ENCODE results near the gene AIPL1.

Gene AIPL1

DNA sequence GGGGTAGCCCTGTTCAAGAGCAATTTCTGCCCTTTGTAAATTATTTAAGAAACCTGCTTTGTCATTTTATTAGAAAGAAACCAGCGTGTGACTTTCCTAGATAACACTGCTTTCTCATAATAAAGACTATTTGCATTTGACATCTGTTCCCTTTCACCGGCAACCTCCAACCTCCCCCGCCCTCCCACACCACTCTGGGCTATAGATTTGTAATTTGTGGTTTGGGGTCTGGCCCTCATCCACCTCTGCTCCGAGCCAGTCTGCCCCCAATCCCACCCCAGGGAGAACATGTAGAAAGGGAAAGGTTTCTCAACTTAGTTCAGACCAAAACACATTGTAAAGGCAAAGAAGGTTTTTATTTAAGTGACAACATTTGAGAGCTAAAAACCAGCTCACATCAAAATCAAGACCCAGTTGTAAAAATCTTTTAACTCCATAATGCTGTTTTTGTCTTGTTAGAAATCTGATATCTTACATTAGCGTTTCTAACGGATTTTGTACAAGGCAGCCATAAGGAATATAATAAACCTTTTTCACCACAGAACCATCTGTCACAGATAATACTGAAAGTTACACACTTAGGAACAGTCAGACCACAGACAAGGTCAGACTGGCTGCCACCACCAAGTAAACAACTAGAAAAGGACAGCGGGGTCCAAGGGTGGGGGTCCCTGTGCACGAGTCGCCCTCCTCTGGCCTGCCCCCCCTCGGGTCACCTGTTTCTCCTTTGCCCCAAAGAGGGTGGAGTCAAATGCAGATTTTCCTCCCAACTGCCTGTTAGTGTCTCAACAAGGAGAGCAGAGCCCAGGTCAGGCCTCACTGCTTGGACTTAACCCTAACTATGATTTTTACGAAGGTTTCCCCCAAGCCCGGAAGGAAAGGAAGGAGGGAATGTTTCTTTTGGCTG is 16.3 kb upstream of the AIPL1 start:
- DNase-seq (ENCODE audit: extremely low read depth in 1 of 2, low read depth in 1 of 2): no peak

- DNase-seq (ENCODE audit: extremely low read depth in 1 of 2, low read depth in 1 of 2): no peak
Measured at GRCh38 chr17:6449307-6449706, 14.4 kb upstream of the AIPL1 start.

DNA sequence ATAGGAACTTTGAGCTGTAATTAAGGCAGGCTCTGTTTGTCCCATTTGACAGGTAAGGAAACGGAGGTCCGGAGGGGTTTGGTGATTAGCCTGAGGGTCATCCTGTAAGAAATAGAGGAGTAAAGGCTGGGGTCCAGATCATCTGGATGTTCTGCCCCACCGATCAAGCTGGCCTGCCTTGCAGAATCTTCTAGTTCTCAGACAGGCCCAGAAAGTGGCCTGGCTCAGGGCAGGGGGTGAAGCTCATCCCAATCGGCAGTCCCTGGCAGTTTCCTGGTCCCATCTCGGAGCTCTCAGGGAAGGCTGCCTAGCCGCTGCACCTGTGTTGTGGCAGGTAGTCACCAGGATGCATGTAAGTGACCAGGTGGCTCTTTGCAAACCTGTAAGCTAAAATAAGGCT is 13.6 kb upstream of the AIPL1 start:
- no peak for DNase-seq (ENCODE audit: extremely low read depth in 1 of 2, low read depth in 1 of 2)

- no peak for DNase-seq (ENCODE audit: extremely low read depth in 1 of 2, low read depth in 1 of 2)
Measured at GRCh38 chr17:6446516-6447100, 11.7 kb upstream of the AIPL1 start.

DNA sequence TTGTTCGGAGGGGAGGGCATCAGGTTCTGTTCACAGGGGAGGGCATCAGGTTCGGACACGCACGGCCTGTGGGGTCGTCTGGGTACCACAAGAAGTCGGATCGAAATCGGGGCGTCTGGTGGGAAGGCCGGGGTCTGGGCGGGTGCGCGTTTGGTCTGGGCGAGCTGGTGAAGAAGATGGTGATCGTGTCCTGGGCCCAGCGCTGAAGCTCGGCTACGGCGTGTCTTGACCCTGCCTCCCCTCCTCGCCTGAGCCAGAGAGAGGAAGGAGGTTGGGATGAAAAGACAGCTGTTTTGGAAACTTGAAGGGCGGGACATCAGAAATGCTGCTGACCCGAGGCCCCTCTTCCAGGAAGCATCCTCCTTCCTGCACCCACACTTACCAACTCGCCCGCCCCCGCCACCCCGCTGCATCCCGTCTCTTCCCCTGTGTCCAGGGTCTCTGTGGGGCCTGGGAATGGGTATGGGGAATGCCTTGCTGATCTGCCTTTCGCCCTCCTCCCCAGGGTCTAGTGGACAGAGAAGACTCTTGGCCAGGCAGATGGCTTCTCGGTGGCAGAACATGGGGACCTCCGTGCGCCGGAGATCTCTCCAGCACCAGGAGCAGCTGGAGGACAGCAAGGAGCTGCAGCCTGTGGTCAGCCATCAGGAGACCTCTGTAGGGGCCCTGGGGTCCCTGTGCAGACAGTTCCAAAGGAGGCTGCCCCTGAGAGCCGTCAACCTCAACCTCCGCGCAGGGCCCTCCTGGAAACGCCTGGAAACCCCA is 9.8 kb upstream of the AIPL1 start:
- DNase-seq (ENCODE audit: extremely low read depth in 1 of 2, low read depth in 1 of 2): no peak

DNA sequence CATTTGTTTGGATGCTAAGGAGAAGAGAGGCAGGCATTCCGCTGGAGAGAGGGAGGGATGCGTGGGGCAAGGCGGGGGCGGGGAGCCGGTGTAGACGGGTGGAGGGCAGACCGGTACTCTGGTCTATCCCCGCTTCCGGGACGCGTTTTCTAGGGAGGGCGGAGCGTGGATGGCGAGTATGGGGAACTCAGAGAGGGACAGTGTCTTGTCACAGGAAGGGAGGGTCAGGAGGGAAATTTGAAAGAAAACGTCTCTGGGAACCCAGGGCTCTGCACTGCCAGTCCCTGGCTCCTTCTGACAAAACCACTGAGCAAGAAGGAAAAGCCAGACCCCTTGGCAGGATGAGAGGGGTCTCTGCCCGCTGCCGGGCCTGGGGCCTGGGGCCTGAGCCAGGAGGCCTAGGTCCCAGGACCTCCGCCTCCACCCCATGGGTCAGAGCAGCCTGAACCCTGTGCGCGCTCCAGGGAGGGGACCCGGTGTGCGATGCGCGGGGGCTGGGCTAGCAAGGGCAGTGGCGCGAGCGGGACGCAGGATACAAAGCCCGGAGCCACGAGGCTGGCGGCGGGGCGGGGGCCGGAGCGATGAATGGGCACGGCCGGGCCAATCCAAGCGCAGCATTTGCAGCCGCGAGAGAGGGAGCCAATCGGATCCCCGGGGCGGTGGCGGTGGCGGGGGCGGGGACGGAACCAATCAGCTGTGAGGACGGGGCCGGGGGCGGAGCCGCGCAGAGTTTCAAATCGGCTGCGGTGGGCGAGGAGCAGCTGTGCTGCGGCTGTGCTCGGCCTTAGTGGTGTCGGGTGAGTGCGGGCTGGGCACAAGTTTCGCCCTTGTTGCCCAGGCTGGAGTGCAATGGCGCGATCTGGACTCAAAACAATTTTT is 9.0 kb upstream of the AIPL1 start, which contains the start of gene PIMREG:
PIMREG (plus strand) TSS at position 764 of the 879 bp plus-strand sequence. CDS start 656 bp downstream, outside the sequence.
- peak; percentile 73 to 88 for DNase-seq (ENCODE audit: extremely low read depth in 1 of 2, low read depth in 1 of 2)

DNA sequence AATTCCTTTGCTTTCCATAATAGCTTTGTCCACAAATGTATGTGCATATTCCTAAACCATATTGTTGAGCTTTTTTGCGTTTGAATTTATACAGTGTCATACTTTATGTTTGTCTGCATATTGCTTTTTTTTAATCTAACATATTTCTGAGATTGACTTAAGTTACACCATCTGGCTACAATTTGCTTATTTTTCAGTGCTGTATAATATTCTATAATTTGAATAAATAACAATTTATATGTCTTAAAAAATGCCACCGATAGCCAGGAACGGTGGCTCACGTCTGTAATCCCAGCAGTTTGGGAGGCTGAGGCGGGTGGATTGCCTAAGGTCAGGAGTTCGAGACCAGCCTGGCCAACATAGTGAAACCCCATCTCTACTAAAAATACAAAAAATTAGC is 7.9 kb upstream of the AIPL1 start:
- no peak for DNase-seq (ENCODE audit: extremely low read depth in 1 of 2, low read depth in 1 of 2)

GRCh38 chr17:6439951-6440350 is 5.0 kb upstream of the AIPL1 start:
- no peak for DNase-seq (ENCODE audit: extremely low read depth in 1 of 2, low read depth in 1 of 2)

DNA sequence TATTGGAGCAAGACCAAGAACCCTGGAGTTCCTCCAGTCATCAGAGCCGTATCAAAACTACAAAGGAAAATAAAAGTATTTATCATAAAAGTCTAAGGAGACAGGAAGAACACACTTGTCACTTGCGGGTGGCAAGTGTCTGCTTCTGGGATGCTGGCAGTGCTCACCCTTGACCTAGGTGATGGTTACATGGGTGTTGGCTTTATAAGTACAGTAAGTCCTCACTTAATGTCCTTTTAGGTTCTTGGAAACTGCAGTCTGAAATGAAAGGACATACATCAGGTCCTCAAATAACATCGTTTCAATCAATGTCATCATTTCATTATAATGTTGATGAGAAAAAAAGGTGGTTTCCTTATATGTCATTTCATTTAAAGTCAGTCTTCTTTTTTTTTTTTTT is 3.0 kb upstream of the AIPL1 start:
- no peak for DNase-seq (ENCODE audit: extremely low read depth in 1 of 2, low read depth in 1 of 2)

DNA sequence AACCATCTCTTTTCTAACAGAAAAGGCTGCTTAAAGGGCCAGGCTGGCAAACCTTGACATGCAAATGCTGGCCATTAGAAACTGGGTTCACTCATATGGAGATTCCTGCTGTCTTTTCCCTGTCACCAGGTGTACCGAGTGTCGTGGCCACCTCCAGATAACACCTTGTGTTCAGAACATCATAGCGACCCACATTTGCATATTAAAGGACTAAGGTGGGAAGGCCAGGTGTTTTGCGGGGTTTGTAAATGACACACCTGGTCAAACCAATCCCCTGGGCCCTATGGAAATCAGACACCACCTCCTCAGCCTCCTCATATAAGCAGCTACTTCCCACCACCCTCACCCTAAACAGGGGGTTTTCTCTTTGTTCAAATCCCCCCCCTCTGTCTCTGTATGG is 2.5 kb upstream of the AIPL1 start:
- DNase-seq (ENCODE audit: extremely low read depth in 1 of 2, low read depth in 1 of 2): no peak

DNA sequence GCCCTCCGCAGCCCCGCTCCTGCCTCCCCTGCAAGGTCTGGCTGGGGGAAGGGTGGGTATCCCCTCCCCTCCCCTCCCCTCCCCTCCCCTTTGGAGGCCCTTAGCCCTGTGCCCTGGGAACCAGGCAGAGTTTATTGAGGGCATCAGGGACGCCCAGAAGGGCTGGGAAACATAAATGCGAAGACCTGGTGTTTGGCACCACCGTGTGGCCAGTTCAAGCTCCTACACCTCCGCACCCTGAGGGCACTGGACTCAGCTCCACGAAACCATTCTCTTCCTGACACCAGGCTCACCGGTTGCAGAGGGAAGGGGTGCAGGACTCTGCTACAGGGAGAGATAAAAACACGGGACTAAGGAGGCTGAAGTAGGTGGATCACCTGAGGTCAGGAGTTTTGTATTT is 1.0 kb upstream of the AIPL1 start:
- DNase-seq (ENCODE audit: extremely low read depth in 1 of 2, low read depth in 1 of 2): peak; percentile 18 to 46

- DNase-seq (ENCODE audit: extremely low read depth in 1 of 2, low read depth in 1 of 2): no peak
Measured at GRCh38 chr17:6430769-6431168, 4.2 kb downstream of the AIPL1 start.

DNA sequence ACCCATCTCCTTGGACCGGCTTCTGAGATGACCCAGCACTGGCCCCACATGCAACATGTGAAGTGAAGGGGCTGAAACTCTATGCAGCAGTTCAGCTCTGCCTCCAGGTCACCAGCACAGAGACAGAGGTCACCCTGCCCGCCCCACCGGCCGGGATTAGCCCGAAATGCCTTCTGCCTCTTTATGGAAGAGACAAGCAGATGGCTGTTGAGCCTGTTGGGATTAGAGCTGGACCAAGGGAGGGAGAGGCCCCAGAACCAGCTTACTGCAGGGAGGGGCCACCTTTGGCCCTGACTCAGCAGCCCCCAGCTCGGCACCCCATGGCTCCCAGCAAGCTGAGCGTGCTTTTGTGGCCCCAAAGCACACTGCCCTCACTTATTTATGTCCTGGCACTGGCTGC is 5.7 kb downstream of the AIPL1 start:
- no peak for DNase-seq (ENCODE audit: extremely low read depth in 1 of 2, low read depth in 1 of 2)

DNA sequence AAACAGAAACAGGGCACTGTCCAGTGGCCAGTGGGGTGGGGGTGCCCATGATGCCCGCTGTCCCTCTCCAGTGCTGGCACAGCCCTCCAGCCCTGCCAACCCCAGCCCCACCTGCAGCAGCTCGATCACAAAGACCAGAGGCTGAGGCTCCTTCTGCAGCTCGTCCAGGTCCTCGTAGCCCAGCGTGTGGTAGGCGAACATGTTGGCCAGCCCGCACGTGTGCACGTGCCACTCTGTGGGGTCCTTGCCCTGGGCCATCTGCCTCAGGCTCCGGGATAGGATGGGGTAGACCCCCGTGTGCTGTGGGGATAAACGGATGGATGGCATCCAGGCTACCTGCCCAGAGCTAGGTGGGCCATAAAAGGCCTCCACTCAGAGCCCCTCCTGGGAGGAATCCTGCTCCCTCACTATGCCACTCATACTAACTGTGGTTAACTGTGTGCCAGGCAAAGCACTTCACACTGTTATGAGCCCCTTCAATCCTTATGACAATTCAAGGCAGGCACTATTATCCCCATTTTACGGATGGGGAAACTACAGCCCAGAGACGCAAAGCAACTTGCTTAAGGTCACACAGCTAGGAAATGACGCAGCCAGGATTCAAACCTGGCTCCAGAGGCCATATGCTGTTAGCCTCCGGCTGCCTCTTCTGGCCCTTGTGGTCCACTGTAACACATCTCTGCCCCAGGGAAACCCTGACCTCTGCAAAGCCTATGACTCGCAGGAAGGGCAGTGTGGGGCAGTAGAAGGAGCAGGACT is 6.5 kb downstream of the AIPL1 start:
- DNase-seq (ENCODE audit: extremely low read depth in 1 of 2, low read depth in 1 of 2): no peak

DNA sequence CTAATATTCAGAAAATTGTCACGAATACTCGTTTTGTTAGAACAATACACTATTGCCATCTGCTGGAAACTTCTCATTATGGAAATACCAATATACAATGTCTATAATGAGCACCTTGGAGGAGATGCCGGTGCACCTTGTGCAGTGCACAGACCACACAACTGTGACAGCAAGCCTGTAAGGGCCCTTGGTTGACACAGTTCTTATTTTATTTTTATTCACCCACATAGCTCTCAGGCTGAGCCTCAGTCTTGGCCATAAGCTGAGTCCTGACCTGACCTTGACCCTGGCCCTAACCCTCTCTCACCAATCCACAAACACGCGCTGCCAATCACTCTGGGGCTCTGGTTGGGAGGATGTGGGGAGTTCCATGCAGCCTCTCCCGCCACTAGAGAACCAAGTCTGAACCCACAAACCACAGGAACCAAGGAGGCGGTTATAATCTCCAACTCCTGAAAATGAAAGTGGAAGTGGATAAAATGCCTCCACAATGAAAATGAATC is 7.6 kb downstream of the AIPL1 start:
- no peak for DNase-seq (ENCODE audit: extremely low read depth in 1 of 2, low read depth in 1 of 2)

- no peak for DNase-seq (ENCODE audit: extremely low read depth in 1 of 2, low read depth in 1 of 2)
Measured at GRCh38 chr17:6426356-6427101, 8.4 kb downstream of the AIPL1 start.

GRCh38 chr17:6425407-6425806 is 9.5 kb downstream of the AIPL1 start:
- DNase-seq (ENCODE audit: extremely low read depth in 1 of 2, low read depth in 1 of 2): no peak

DNA sequence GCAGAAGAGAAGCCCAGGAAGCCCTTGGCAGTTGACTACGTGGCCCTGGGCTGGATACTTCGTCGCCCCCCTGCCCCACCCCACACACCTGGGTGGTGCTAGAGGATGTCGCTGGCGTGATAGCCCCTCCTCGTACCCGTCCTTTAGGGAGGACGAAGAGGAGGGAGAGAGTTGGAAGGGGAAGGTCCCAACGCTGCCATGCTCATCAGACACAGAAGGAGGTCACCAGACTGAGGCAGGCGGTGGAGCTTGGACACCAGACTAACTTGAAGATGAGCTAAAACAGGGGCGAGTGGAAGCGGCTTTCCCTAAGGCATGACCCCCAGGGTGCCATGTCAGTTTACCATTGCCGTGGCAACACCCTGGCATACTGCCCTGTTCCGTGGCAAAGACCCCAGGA is 11.0 kb downstream of the AIPL1 start:
- DNase-seq (ENCODE audit: extremely low read depth in 1 of 2, low read depth in 1 of 2): no peak

- DNase-seq (ENCODE audit: extremely low read depth in 1 of 2, low read depth in 1 of 2): no peak
Measured at GRCh38 chr17:6422654-6423241, 12.2 kb downstream of the AIPL1 start.

All from activated CD8-positive, alpha-beta memory T cell treated with anti-CD3 and anti-CD28 coated beads for 1 hour (primary cell).